Right lobe of liver (tissue), 6 donors: ENCODE results near the gene UBAC2. TPM values are rescaled to one million over a fixed set of nuclear protein-coding genes. Genes with fewer than 3 reads are reported as not detected.

Experiments
- ATAC-seq, 4 donors: fragments of 200-7000 bp; cut with Tn5 transposase; one replicate each; pipeline ENCODE4 v1.9.1; 2020; ENCODE audit warnings: mild to moderate bottlenecking in 4 of 4, moderate library complexity in 4 of 4
- DNase-seq, 3 donors: peaks; one replicate each; pipeline ENCODE4 v3.0.0-alpha.2; 2020
- H3K27ac ChIP-seq, 3 donors: fragments of 200-600 bp; one replicate each; pipeline ENCODE4 v1.8.0; 2022
- H3K27me3 ChIP-seq, 2 donors: fragments of 200-600 bp; one replicate each; pipeline ENCODE4 v1.8.0; 2022
- H3K36me3 ChIP-seq, 4 donors: fragments of 200-600 bp; sonication (generic) in 1 of 4; one replicate each; pipeline versions ENCODE4 v1.5.1 to v1.8.0; 2017 to 2022; ENCODE audit warnings: control low read depth in 1 of 4
- H3K4me1 ChIP-seq, 4 donors: fragments of 200-600 bp; sonication (generic) in 1 of 4; one replicate each; pipeline versions ENCODE4 v1.5.1 to v1.8.0; 2017 to 2022; ENCODE audit warnings: control low read depth in 1 of 4
- H3K4me3 ChIP-seq, 3 donors: fragments of 200-600 bp; one replicate each; pipeline ENCODE4 v1.8.0; 2022
- H3K9me3 ChIP-seq, 4 donors: fragments of 200-600 bp; sonication (generic) in 1 of 4; one replicate each; pipeline versions ENCODE4 v1.5.1 to v1.8.0; 2017 to 2022; ENCODE audit warnings: control low read depth in 1 of 4
- CTCF ChIP-seq, 4 donors: fragments of 200-600 bp in 3 of 4; fragments of 450-650 bp in 1 of 4; IDR thresholded peaks; one replicate each; pipeline versions ENCODE4 v1.5.1 to v1.8.0; 2016 to 2022; ENCODE audit warnings: antibody characterized with exemption in 4 of 4, mild to moderate bottlenecking in 2 of 4
- POLR2A ChIP-seq: fragments of 450-650 bp; IDR thresholded peaks from one replicate; pipeline ENCODE4 v1.6.1; 2017; ENCODE audit warnings: antibody characterized with exemption, mild to moderate bottlenecking
- WGBS: methylation state at CpG from one replicate; pipeline ENCODE4 v1.1.6; 2018; ENCODE audit warnings: low coverage, low lambda C conversion rate; ENCODE audit not compliant: insufficient coverage; ENCODE audit errors: missing lambda C conversion rate; 5-methylcytosine and 5-hydroxymethylcytosine counted together
- intact Hi-C, 2 donors: fragments of 100-400 bp; cut with DNase I; formaldehyde crosslinking; loops; one replicate each; pipeline versions ENCODE4 v1.11.2 to v1.14.1; 2022
- total RNA-seq, 6 experiments: library from RNA; depleted of rRNA in 2 of 6; stranded (reverse); fragments of >200 nt in 2 of 6; fragmentation: NEBNext Ultra II Directional in 3 of 6; extraction: Animal tissue kit (Norgen Biotek cat#: 25700) in 3 of 6; gene quantifications; one replicate each; pipeline versions ENCODE4 v1.1.0 to v1.2.4, GENCODE V29; 2016 to 2023
- donor health status: DM: no; HTN: yes; CAD: no.
- donor health status: DM: no; HTN: no; CAD: no.
- donor health status: DM: no; HTN: no; CAD: no.
- donor health status: DM: no; HTN: yes; CAD: no.
- donor health status: DM: no; HTN: yes; CAD: no.

Gene UBAC2
- total RNA-seq, 6 experiments from 2014 or later = 30.2 to 45.0 (median 37.0) TPM

DNA sequence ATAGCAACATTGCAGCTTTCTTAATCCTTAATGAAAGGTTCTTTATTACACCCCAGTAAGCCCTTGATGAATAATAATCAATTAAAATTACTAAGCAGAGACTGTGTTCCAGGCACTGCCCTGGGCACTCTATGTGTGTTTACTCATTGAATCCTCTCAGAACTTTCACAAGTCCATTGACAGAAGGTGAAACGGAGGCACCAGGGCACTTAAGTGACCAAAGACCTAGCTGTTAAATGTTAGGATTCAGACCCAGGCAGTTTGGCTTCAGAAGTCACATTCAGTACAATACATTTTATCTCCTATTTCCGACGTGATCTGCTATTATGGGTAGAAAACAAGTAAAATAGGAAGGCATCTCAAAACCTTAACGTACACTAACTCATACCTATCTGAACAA, 103.9 kb downstream of the UBAC2 start:
- Histone ChIP-seq H3K4me1 (no peaks in the 10 kb centered on the region), H3K36me3 (no peaks in the 10 kb centered on the region), H3K9me3 (no peaks in the 10 kb centered on the region), H3K4me3 (no peak overlapping the region), H3K27ac (no peak overlapping the region), H3K27me3 (no peaks in the 10 kb centered on the region)
- DNase-seq (no peak), ATAC-seq (no peak)
- WGBS = 63% methylated on average over 4 of the region's 4 CpGs
- TF ChIP-seq POLR2A = no peak
- intact Hi-C loops = no loop called here

DNA sequence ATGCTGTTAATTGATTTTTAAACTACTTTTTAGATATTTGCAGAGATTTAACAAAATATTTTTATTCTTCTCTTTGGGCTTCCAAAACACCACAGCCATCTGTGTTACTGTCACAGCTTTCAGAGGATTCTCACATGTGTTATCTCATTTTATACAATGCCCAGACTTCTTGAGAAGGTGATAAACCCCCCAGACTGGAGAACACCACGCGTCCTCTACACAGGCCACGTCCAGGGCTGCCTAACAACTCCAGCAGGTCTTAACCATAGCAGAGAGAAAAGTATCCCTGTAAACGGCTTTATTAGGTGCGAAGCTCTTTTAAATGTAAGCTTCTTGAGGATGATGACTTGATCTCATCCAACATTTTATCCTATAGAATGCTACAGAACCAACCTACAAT, 104.5 kb downstream of the UBAC2 start:
- H3K36me3 ChIP-seq = no peaks in the 10 kb centered on the region
- H3K4me1 ChIP-seq = no peaks in the 10 kb centered on the region
- no peaks in the 10 kb centered on the region for H3K27me3 ChIP-seq
- no peak for TF ChIP-seq POLR2A
- TF ChIP-seq CTCF (IDR thresholded peaks at IDR 0.05) = no peak
- H3K27ac ChIP-seq = no peak overlapping the region
- DNase-seq = no peak
- no peaks in the 10 kb centered on the region for H3K9me3 ChIP-seq
- intact Hi-C loops = no loop called here
- no peak for ATAC-seq
- H3K4me3 ChIP-seq = no peak overlapping the region
- WGBS = 74% methylated on average over 5 of the region's 5 CpGs

GRCh38 chr13:99305566-99305965, 104.9 kb downstream of the UBAC2 start:
- Histone ChIP-seq H3K27me3 (no peaks in the 10 kb centered on the region), H3K27ac (no peak overlapping the region), H3K4me1 (no peaks in the 10 kb centered on the region), H3K4me3 (peak overlapping the region in 1 of 3 donors; percentile 1), H3K9me3 (no peaks in the 10 kb centered on the region), H3K36me3 (no peaks in the 10 kb centered on the region)
- TF ChIP-seq POLR2A = no peak
- no peak for TF ChIP-seq CTCF (IDR thresholded peaks at IDR 0.05)
- intact Hi-C loops = no loop called here
- DNase-seq = no peak
- WGBS = 88% methylated on average over 6 of the region's 8 CpGs
- ATAC-seq = no peak

DNA sequence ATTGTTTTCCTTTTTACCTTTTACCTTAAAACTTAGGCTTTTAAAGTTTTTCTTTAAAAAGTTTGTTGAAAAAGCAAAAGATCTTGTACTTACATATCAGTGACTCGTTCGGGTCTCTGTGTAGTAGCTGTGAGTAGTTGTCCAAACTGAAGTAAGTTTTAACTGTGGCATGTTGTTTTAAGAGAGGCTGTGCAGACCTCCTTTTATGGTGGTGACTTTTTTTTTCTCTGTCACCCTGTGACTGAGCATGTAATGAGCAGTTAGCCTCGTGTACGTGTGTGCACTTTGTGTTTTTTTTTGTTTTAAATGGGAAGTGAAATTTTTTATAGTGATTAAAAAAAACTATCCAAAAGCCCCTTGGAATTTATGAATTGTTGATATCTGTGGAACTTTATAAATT, 106.6 kb downstream of the UBAC2 start, which contains the start of gene GPR183:
Gene GPR183 (minus strand): TSS at position 153 of the 400 bp plus-strand sequence. CDS start 11,254 bp downstream, outside the sequence.
- Histone ChIP-seq H3K4me3 (peak within 1 kb of the TSS in 1 of 3 donors; percentile 1), H3K27ac (peak within 1 kb of the TSS; percentile 9 to 22 (median 22)), H3K36me3 (no peaks in the 10 kb centered on the region), H3K9me3 (no peaks in the 10 kb centered on the region), H3K27me3 (no peaks in the 10 kb centered on the region), H3K4me1 (no peaks in the 10 kb centered on the region)
- ATAC-seq (peak; percentile 49 to 65 (median 55)), DNase-seq (no peak)
- intact Hi-C loops = no loop called here
- WGBS = 39% methylated on average over 4 of the region's 4 CpGs
- TF ChIP-seq CTCF (IDR thresholded peaks at IDR 0.05) (no peak), POLR2A (peak; percentile 63)

DNA sequence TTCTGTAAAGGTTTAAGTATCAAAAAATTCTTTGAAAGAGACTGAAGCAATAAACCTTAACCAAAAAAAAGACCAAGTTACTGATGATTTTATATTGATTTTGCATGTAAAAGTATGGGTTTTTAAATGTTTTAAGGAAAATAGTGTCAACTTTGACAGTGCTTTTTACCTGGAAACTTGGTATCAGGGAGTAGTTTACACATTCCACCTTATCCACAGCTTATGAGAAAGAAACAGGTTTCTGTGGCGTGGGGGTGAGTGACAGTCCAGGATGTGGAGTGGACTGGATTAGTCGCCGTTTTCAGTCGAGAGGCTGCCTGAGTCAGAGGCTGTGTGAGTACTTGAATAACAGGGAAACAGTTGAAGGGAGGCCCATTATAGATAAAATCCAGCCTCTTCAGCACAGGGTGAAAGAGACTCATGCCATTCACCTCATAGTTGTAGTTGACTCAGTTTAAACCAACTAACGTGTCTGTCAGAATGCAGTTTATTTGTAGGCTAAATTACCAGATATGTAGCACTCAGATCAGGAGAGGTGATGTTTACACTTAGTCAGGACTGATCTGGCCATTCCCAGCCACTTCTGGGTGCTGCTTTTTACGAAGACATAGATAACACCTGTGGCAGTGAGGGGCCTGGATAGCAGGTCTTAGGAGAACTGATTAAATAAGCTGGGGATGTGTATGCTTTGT, 107.1 kb downstream of the UBAC2 start:
- no peaks in the 10 kb centered on the region for H3K9me3 ChIP-seq
- DNase-seq (no peak), ATAC-seq (peak in 2 of 4 donors; percentile 22 to 27)
- no peaks in the 10 kb centered on the region for H3K36me3 ChIP-seq
- H3K4me1 ChIP-seq = no peaks in the 10 kb centered on the region
- TF ChIP-seq POLR2A = no peak
- no peak for TF ChIP-seq CTCF (IDR thresholded peaks at IDR 0.05)
- 54% methylated on average over 6 of the region's 6 CpGs for WGBS
- H3K27ac ChIP-seq = peak overlapping the region in 2 of 3 donors; percentile 22
- no peak overlapping the region for H3K4me3 ChIP-seq
- H3K27me3 ChIP-seq = no peaks in the 10 kb centered on the region
- intact Hi-C loops = no loop called here
